Liver (tissue), 9 donors: ENCODE results near the gene VDR. TPM values are rescaled to one million over a fixed set of nuclear protein-coding genes. Genes with fewer than 3 reads are reported as not detected.
A peak's percentile ranks its signal among the peaks of the same experiment; 100 is the strongest.

ENCODE experiments used
- DNase-seq: peaks from one replicate; pipeline ENCODE4 v3.0.0-alpha.2; 2017; ENCODE audit warnings: low spot score
- H3K27ac ChIP-seq, 2 donors: one replicate each; pipeline ENCODE4 v1.7.0; 2013; ENCODE audit warnings: inconsistent platforms in 2 of 2, low read length in 2 of 2, control low read depth in 1 of 2, low read depth in 1 of 2, mild to moderate bottlenecking in 1 of 2
- H3K27me3 ChIP-seq, 4 donors: one replicate each; pipeline versions ENCODE4 v1.6.1 to v1.7.0; 2013; ENCODE audit warnings: low read length in 3 of 4, inconsistent platforms in 1 of 4, mild to moderate bottlenecking in 1 of 4, moderate library complexity in 1 of 4; ENCODE audit not compliant: control insufficient read depth in 4 of 4, insufficient read depth in 4 of 4
- H3K36me3 ChIP-seq, 4 donors: one replicate each; pipeline versions ENCODE4 v1.6.1 to v1.7.0; 2013; ENCODE audit warnings: low read length in 3 of 4, mild to moderate bottlenecking in 3 of 4, low read depth in 1 of 4, moderate library complexity in 1 of 4; ENCODE audit not compliant: control insufficient read depth in 4 of 4, insufficient read depth in 3 of 4
- H3K4me1 ChIP-seq, 4 donors: one replicate each; pipeline versions ENCODE4 v1.6.1 to v1.7.0; 2013; ENCODE audit warnings: low read length in 3 of 4, mild to moderate bottlenecking in 3 of 4, moderate library complexity in 1 of 4; ENCODE audit not compliant: control insufficient read depth in 4 of 4, insufficient read depth in 4 of 4
- H3K4me3 ChIP-seq, 3 donors: one replicate each; pipeline versions ENCODE4 v1.6.1 to v1.7.0; 2013; ENCODE audit warnings: low read length in 3 of 3, control low read depth in 1 of 3, low read depth in 1 of 3, mild to moderate bottlenecking in 1 of 3
- H3K9ac ChIP-seq, 2 donors: one replicate each; pipeline ENCODE4 v1.7.0; 2013; ENCODE audit warnings: low read length in 2 of 2, mild to moderate bottlenecking in 2 of 2, moderate library complexity in 2 of 2, control low read depth in 1 of 2, low read depth in 1 of 2
- H3K9me3 ChIP-seq, 4 donors: one replicate each; pipeline versions ENCODE4 v1.6.1 to v1.7.0; 2013; ENCODE audit warnings: low read length in 3 of 4; ENCODE audit not compliant: control insufficient read depth in 4 of 4
- CTCF ChIP-seq: fragments of 150-350 bp; IDR thresholded peaks from 2 replicates; pipeline ENCODE4 v1.5.1; 2017; ENCODE audit warnings: improper control_type of control experiment, low read depth, low read length; ENCODE audit not compliant: missing input control
- EGR1 ChIP-seq, 2 donors: IDR thresholded peaks; 2 replicates each; pipeline ENCODE4 v1.6.1; 2016 to 2018; ENCODE audit warnings: antibody characterized with exemption in 2 of 2, low read depth in 2 of 2
- FOXA1 ChIP-seq: IDR thresholded peaks from 2 replicates; pipeline ENCODE4 v1.6.1; 2016; ENCODE audit warnings: antibody characterized with exemption
- FOXA2 ChIP-seq: IDR thresholded peaks from 2 replicates; pipeline ENCODE4 v1.6.1; 2016; ENCODE audit warnings: antibody characterized with exemption
- GABPA ChIP-seq, 2 donors: IDR thresholded peaks in 1 of 2; conservative IDR thresholded peaks in 1 of 2; 2 replicates each; pipeline ENCODE4 v1.6.1; 2016; ENCODE audit warnings: antibody characterized with exemption in 2 of 2, mild to moderate bottlenecking in 1 of 2, moderate library complexity in 1 of 2
- HNF4A ChIP-seq, 2 donors: conservative IDR thresholded peaks; 2 replicates each; pipeline ENCODE4 v1.6.1; 2016; ENCODE audit warnings: antibody characterized with exemption in 2 of 2, mild to moderate bottlenecking in 2 of 2
- JUND ChIP-seq, 2 donors: IDR thresholded peaks; 2 replicates each; pipeline ENCODE4 v1.6.1; 2016; ENCODE audit warnings: antibody characterized with exemption in 2 of 2
- MAX ChIP-seq: IDR thresholded peaks from 2 replicates; pipeline ENCODE4 v1.6.1; 2016; ENCODE audit warnings: antibody characterized with exemption
- NR2F2 ChIP-seq: IDR thresholded peaks from 2 replicates; pipeline ENCODE4 v1.6.1; 2016; ENCODE audit warnings: antibody characterized with exemption
- RAD21 ChIP-seq, 2 donors: IDR thresholded peaks; 2 replicates each; pipeline ENCODE4 v1.6.1; 2016; ENCODE audit warnings: antibody characterized with exemption in 2 of 2, mild to moderate bottlenecking in 2 of 2
- REST ChIP-seq: IDR thresholded peaks from 2 replicates; pipeline ENCODE4 v1.6.1; 2016; ENCODE audit warnings: antibody characterized with exemption, mild to moderate bottlenecking
- RXRA ChIP-seq, 2 donors: IDR thresholded peaks; 2 replicates each; pipeline ENCODE4 v1.6.1; 2017 to 2018; ENCODE audit warnings: antibody characterized with exemption in 2 of 2, mild to moderate bottlenecking in 1 of 2
- SP1 ChIP-seq: IDR thresholded peaks from 2 replicates; pipeline ENCODE4 v1.6.1; 2018; ENCODE audit warnings: antibody characterized with exemption, mild to moderate bottlenecking
- TAF1 ChIP-seq: conservative IDR thresholded peaks from 2 replicates; pipeline ENCODE4 v1.6.1; 2016; ENCODE audit warnings: antibody characterized with exemption, mild to moderate bottlenecking
- YY1 ChIP-seq: IDR thresholded peaks from 2 replicates; pipeline ENCODE4 v1.6.1; 2016; ENCODE audit warnings: antibody characterized with exemption, mild to moderate bottlenecking
- WGBS: extraction: QIAGEN DNeasy Blood & Tissue Kit; methylation state at CpG from one replicate; pipeline ENCODE4 v1.1.7; 2013; 5-methylcytosine and 5-hydroxymethylcytosine counted together
- polyA plus RNA-seq, 2 donors: library from polyadenylated mRNA; stranded (reverse) in 1 of 2; unstranded in 1 of 2; fragments of 200-250 nt in 1 of 2; fragments of >200 nt in 1 of 2; fragmentation: Nextera tagmentation in 1 of 2; extraction: Ambion mirVana in 1 of 2; gene quantifications; one replicate each; pipeline versions ENCODE4 v1.2.1 to v1.2.3, GENCODE V29; 2013 to 2015
- total RNA-seq, 2 donors: library from RNA; depleted of rRNA; stranded (reverse); fragments of >200 nt; gene quantifications; one replicate each; pipeline ENCODE4 v1.2.3, GENCODE V29; 2014
- TF ChIP-seq, protein P1 (sequence below): IDR thresholded peaks from 2 replicates; pipeline ENCODE4 v1.6.1; 2016; ENCODE audit warnings: antibody characterized with exemption
- TF ChIP-seq, protein P2 (sequence below): IDR thresholded peaks from 2 replicates; pipeline ENCODE4 v1.6.1; 2016; ENCODE audit warnings: antibody characterized with exemption
- donor health status: healthy.
- donor health status: healthy.
- donor health status: healthy.
- donor health status: healthy.
- donor health status: healthy.

Gene VDR
- total and polyA plus RNA-seq, 4 donors, result 0.25 to 0.47 (median 0.35) TPM

DNA sequence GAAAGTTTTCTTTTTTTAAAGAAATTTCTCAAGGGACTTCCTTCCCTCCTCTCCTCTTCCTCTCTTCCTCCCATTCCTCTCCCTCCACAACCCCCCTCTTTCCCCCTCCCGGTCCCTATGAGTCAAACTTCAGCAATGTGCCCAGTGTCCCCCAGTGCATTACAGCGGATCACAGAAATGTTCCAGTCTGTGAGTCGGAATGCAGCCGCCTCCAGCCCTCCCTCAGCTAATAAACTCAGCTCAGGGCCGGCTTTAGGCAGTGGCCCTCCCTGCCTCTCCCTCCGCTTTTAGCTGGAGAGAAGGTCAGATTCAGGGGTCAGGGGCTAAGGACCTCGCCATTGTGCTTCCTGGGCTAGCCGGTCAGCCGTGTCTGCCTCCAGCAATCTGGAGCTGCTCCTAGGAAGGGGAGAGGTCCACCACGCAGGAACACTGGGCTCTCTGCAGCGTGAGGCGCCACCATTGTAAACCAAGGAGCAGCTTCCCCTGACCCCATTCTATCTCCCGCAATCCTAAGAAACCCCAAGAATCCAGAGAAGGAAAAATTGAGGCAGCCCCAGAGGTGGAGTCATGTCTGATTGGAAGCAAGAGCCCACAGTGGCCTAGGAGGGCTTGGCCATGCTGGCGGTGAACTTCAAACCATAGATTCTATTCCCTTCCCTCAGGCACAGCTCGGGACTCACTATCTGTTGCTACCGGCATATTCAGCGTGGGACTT lies 84.0 kb downstream of the VDR start:
- Histone ChIP-seq H3K9me3 (no peaks in the 10 kb centered on the region), H3K4me1 (peaks cover 0 to 26% (median 5%) of the 10 kb centered on the region in 4 donors), H3K27ac (peak overlapping the region; percentile 80 to 84), H3K27me3 (no peaks in the 10 kb centered on the region), H3K36me3 (no peaks in the 10 kb centered on the region), H3K4me3 (peak overlapping the region in 1 of 3 donors; percentile 74), H3K9ac (no peak overlapping the region)
- TF ChIP-seq CTCF (no peak), HNF4A (conservative IDR thresholded peaks at IDR 0.05) (no peak), FOXA1 (no peak), EGR1 (IDR thresholded peaks at IDR 0.05; ENCODE audit: low read depth in 2 of 2) (no peak), FOXA2 (no peak), SP1 (peak; percentile 52), NR2F2 (peak; percentile 95), TAF1 (no peak), RXRA (IDR thresholded peaks at IDR 0.05) (peak; percentile 28 to 44), YY1 (no peak), RAD21 (IDR thresholded peaks at IDR 0.05) (peak in 1 of 2 donors; percentile 19), REST (no peak), MAX (no peak), JUND (IDR thresholded peaks at IDR 0.05) (peak; percentile 83 to 84)
- TF ChIP-seq, protein P1, sequence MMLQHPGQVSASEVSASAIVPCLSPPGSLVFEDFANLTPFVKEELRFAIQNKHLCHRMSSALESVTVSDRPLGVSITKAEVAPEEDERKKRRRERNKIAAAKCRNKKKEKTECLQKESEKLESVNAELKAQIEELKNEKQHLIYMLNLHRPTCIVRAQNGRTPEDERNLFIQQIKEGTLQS, result no peak
- DNase-seq, result no peak
- WGBS, result 62% methylated on average over 17 of the region's 17 CpGs

GRCh38 chr12:47819896-47820630 lies 84.7 kb downstream of the VDR start, which contains the start of gene HDAC7:
TSS of gene HDAC7 (minus strand) at chr12:47819903. CDS start at chr12:47819785, 118 bp downstream.
- WGBS, result 1% methylated on average over 58 of the region's 58 CpGs
- no peaks in the 10 kb centered on the region for H3K36me3 ChIP-seq
- H3K27me3 ChIP-seq, result no peaks in the 10 kb centered on the region
- H3K9me3 ChIP-seq, result no peaks in the 10 kb centered on the region
- H3K9ac ChIP-seq, result peak within 1 kb of the TSS in 1 of 2 donors; percentile 80
- peaks cover 0 to 26% (median 5%) of the 10 kb centered on the region in 4 donors for H3K4me1 ChIP-seq
- peak within 1 kb of the TSS; percentile 56 to 74 (median 72) for H3K4me3 ChIP-seq
- peak within 1 kb of the TSS; percentile 80 to 84 for H3K27ac ChIP-seq
- DNase-seq, result peak; percentile 71
- TF ChIP-seq, protein P1, result no peak
- TF ChIP-seq NR2F2 (no peak), FOXA2 (no peak), REST (no peak), GABPA (IDR thresholded peaks at IDR 0.05 in 1 of 2, conservative IDR thresholded peaks at IDR 0.05 in 1 of 2) (no peak), MAX (no peak), EGR1 (IDR thresholded peaks at IDR 0.05; ENCODE audit: low read depth in 2 of 2) (no peak), JUND (IDR thresholded peaks at IDR 0.05) (no peak), HNF4A (conservative IDR thresholded peaks at IDR 0.05) (no peak), SP1 (no peak), FOXA1 (no peak)
- TF ChIP-seq, protein P2, sequence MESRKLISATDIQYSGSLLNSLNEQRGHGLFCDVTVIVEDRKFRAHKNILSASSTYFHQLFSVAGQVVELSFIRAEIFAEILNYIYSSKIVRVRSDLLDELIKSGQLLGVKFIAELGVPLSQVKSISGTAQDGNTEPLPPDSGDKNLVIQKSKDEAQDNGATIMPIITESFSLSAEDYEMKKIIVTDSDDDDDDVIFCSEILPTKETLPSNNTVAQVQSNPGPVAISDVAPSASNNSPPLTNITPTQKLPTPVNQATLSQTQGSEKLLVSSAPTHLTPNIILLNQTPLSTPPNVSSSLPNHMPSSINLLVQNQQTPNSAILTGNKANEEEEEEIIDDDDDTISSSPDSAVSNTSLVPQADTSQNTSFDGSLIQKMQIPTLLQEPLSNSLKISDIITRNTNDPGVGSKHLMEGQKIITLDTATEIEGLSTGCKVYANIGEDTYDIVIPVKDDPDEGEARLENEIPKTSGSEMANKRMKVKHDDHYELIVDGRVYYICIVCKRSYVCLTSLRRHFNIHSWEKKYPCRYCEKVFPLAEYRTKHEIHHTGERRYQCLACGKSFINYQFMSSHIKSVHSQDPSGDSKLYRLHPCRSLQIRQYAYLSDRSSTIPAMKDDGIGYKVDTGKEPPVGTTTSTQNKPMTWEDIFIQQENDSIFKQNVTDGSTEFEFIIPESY, result no peak
